ENCODE results near the gene CKS1B.
A peak's percentile ranks its signal among the peaks of the same experiment; 100 is the strongest.
"Not testable (repeated sequence)": the region's sequence is repeated elsewhere in the genome, so short reads cannot be mapped to it uniquely, and the experiment has no call there.

CKS1B gene

DNA sequence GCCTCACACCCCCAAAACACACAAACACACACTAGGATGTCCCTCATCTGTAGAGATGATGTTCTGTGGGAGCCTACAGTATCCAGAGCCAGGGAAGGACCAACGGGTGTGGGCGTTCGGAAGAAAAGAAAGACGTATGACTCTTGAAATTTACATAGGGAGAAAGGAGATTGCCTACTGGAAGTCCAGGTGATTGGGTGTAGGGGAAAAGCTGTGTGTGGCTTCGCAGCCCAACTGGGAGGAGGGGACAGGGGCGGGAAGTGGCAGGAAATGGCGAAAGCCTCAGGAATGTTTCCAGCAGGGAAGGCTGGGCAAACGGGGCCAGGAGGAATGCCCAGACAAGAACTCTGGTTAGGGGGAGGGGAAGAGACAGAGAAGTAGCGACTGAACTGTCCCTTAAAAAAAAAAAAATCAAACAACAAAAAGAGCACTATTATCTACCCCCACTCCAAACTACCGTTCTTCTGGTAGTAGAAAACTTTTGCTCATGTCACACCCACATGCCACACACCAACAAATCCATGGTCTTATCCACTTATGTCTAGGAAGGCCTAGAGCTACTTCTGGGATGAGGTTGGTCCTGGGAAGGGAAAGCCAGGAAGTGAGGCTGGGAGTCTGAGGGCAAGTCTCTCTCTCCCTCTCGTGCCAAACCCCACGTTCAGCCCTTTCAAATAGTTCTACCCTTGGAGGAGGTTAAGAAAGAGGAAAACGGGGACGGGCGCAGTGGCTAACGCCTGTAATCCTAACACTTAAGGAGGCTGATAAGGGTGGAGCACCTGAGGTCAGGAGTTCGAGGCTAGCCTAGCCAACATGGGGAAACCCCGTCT is 1.8 kb upstream of the CKS1B start:
- Histone ChIP-seq H3K36me3 (ENCODE audit: control insufficient read depth in 2 of 2, insufficient read depth in 2 of 2, low read length in 2 of 2) (peaks cover 10 to 25% of the 10 kb centered on the region in 2 donors), H3K27me3 (ENCODE audit: control insufficient read depth in 2 of 2, insufficient read depth in 2 of 2, low read length in 2 of 2) (no peaks in the 10 kb centered on the region), H3K27ac (ENCODE audit: low read depth in 2 of 2, low read length in 2 of 2) (peak overlapping the region; percentile 99), H3K4me1 (ENCODE audit: control insufficient read depth in 2 of 2, insufficient read depth in 2 of 2, low read length in 2 of 2) (peaks cover 31 to 40% of the 10 kb centered on the region in 2 donors), H3K9me3 (ENCODE audit: control insufficient read depth in 2 of 2, low read length in 2 of 2) (no peaks in the 10 kb centered on the region), H3K4me3 (ENCODE audit: low read length in 2 of 2) (peak overlapping the region; percentile 55 to 96), H3K9ac (ENCODE audit: low read depth in 1 of 2, low read length in 2 of 2) (peak overlapping the region; percentile 79 to 99)

DNA sequence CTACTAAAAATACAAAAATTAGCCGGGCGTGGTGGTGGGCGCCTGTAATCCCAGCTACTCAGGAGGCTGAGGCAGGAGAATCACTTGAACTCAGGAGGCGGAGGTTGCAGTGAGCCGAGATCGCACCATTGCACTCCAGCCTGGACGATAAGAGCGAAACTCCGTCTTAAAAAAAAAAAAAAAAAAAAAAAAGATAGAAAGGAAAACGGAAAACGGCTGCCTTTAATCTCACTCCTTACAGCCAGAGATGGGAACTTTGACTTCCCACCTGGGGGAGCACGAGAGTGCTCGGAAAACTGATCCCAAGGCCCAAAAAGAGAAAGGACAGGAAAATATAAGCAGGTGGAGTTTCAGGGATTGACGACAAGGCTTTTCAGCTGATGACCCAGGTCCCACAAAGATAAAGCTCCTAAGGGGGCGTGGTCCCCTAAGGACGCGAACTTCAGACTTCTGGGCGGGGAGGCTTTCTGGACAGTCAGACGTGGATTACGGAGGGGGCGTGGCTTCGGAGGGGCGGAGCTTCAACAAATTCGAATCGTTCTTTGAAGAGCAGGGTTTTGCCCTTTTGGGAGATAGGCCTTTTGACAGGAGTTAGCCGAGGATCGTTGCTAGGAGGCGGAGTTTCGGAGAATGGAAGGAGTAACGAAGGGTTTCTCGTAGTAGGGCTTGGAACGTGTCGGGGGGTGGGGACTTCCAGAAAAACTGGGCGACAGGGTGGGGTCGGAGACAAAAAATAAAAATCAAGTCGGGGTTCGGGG is 958 bp upstream of the CKS1B start:
- Histone ChIP-seq H3K27ac (ENCODE audit: low read depth in 2 of 2, low read length in 2 of 2) (peak overlapping the region; percentile 99), H3K4me1 (ENCODE audit: control insufficient read depth in 2 of 2, insufficient read depth in 2 of 2, low read length in 2 of 2) (peaks cover 31 to 40% of the 10 kb centered on the region in 2 donors), H3K27me3 (ENCODE audit: control insufficient read depth in 2 of 2, insufficient read depth in 2 of 2, low read length in 2 of 2) (no peaks in the 10 kb centered on the region), H3K4me3 (ENCODE audit: low read length in 2 of 2) (peak overlapping the region; percentile 96 to 97), H3K9ac (ENCODE audit: low read depth in 1 of 2, low read length in 2 of 2) (peak overlapping the region; percentile 79 to 99), H3K36me3 (ENCODE audit: control insufficient read depth in 2 of 2, insufficient read depth in 2 of 2, low read length in 2 of 2) (peaks cover 2 to 17% of the 10 kb centered on the region in 2 donors), H3K9me3 (ENCODE audit: control insufficient read depth in 2 of 2, low read length in 2 of 2) (no peaks in the 10 kb centered on the region)

DNA sequence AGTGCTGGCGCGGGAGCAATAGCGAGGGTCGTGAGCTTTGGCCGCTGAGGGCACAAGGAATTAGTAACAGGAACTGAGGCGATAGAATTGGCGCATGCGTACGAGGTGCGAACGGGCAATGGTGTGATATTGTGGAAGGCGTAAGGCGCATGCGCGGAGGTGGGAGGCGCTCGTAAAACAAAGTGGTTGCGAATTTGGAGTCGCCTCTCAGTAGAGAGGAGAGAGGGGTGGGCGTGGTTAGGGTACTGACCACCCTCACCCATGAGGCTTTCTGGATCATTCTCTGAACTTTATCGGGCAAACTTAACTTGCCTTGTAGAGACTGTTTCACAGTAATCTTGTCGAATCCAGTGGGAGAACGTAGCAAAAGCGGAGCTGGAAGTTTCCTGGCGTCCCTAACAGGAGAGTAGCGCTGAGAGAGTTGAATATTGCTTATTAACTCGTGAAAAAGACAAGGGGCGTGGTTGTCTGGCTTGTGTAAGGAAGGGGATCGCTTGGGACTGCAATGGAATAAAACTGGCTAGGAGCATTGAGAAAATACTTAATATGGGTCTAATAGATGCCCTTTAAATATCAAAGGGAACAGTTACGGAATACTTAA is 427 bp downstream of the CKS1B start:
- H3K4me3 ChIP-seq (ENCODE audit: low read length in 2 of 2): peak overlapping the region; percentile 76 to 96
- H3K36me3 ChIP-seq (ENCODE audit: control insufficient read depth in 2 of 2, insufficient read depth in 2 of 2, low read length in 2 of 2): peaks cover 0 to 7% of the 10 kb centered on the region in 2 donors
- H3K9me3 ChIP-seq (ENCODE audit: control insufficient read depth in 2 of 2, low read length in 2 of 2): no peaks in the 10 kb centered on the region
- peak overlapping the region; percentile 74 to 79 for H3K9ac ChIP-seq (ENCODE audit: low read depth in 1 of 2, low read length in 2 of 2)
- H3K4me1 ChIP-seq (ENCODE audit: control insufficient read depth in 2 of 2, insufficient read depth in 2 of 2, low read length in 2 of 2): peaks cover 31 to 40% of the 10 kb centered on the region in 2 donors
- H3K27me3 ChIP-seq (ENCODE audit: control insufficient read depth in 2 of 2, insufficient read depth in 2 of 2, low read length in 2 of 2): no peaks in the 10 kb centered on the region
- peak overlapping the region; percentile 88 to 92 for H3K27ac ChIP-seq (ENCODE audit: low read depth in 2 of 2, low read length in 2 of 2)

DNA sequence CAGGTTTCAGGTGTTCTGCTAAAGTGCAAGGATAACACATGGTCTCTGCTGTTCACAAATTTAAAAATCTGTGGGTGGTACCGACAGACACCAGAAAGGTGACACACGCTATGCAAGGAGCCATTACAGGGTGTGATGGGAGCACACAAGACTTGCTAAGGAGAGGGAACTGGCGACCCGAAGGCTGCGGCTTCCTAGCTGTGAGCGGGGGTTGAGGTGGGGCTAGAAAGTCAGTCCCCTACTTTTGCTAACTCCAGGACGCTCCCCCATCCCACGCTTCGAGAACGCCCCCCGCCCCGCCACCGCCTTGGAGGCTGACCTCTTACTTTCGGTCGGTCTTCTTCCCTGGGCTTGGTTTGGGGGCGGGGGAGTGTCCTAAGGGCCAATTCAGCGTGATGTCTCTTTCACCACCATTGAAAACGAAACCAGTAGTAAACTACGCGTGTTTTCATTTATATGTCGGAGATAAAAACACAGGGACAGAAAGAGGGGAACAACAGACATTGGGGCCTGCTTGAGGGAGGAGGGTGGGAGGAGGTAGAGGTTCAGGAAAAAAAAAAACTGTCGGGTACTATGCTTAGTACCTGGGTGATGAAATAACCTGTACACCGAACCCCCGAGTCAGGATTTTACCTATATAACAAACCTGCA is 1.1 kb downstream of the CKS1B start:
- Histone ChIP-seq H3K27ac (ENCODE audit: low read depth in 2 of 2, low read length in 2 of 2) (peak overlapping the region; percentile 88 to 92), H3K36me3 (ENCODE audit: control insufficient read depth in 2 of 2, insufficient read depth in 2 of 2, low read length in 2 of 2) (peaks cover 0 to 5% of the 10 kb centered on the region in 2 donors), H3K27me3 (ENCODE audit: control insufficient read depth in 2 of 2, insufficient read depth in 2 of 2, low read length in 2 of 2) (no peaks in the 10 kb centered on the region), H3K4me1 (ENCODE audit: control insufficient read depth in 2 of 2, insufficient read depth in 2 of 2, low read length in 2 of 2) (peaks cover 31 to 36% of the 10 kb centered on the region in 2 donors), H3K9ac (ENCODE audit: low read depth in 1 of 2, low read length in 2 of 2) (peak overlapping the region; percentile 74 to 79), H3K4me3 (ENCODE audit: low read length in 2 of 2) (peak overlapping the region; percentile 76 to 96), H3K9me3 (ENCODE audit: control insufficient read depth in 2 of 2, low read length in 2 of 2) (no peaks in the 10 kb centered on the region)

DNA sequence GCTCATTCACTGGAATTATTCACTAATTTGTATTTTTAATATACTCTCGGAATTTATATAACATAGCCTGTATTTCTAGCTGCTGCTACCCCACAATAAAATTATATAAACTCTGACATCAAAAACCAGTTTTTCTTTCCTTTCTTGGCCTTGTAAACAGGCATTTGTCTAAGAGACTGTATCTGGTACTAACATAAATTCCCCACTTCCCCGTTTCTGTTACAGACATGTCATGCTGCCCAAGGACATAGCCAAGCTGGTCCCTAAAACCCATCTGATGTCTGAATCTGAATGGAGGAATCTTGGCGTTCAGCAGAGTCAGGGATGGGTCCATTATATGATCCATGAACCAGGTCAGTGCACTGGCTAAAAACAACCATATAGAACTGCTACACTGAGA is 3.3 kb downstream of the CKS1B start:
- H3K27me3 ChIP-seq (ENCODE audit: control insufficient read depth in 2 of 2, insufficient read depth in 2 of 2, low read length in 2 of 2); H3K36me3 ChIP-seq (ENCODE audit: control insufficient read depth in 2 of 2, insufficient read depth in 2 of 2, low read length in 2 of 2); H3K27ac ChIP-seq (ENCODE audit: low read depth in 2 of 2, low read length in 2 of 2); H3K9me3 ChIP-seq (ENCODE audit: control insufficient read depth in 2 of 2, low read length in 2 of 2); H3K9ac ChIP-seq (ENCODE audit: low read depth in 1 of 2, low read length in 2 of 2); H3K4me3 ChIP-seq (ENCODE audit: low read length in 2 of 2): not testable (repeated sequence)
- H3K4me1 ChIP-seq (ENCODE audit: control insufficient read depth in 2 of 2, insufficient read depth in 2 of 2, low read length in 2 of 2): peaks cover 17 to 19% of the 10 kb centered on the region in 2 donors

DNA sequence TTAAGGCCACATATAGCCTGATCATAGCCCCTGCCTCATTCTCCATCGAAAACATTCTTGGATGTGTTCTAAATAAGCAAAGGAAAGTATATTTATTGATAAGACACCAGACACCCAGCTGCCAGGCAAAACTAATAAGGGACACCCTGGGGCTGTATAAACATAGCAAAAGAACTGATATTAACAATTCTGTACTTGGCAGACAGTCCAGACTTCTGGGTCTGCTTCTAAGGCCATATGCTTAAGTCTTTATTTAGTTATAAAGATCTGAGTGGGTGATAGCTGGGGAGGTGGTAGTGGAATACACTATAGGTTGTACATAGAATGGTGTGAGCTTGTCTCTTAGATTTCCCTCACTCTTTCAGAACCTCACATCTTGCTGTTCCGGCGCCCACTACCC is 3.9 kb downstream of the CKS1B start:
- Histone ChIP-seq H3K4me3 (ENCODE audit: low read length in 2 of 2) (no peak overlapping the region), H3K36me3 (ENCODE audit: control insufficient read depth in 2 of 2, insufficient read depth in 2 of 2, low read length in 2 of 2) (no peaks in the 10 kb centered on the region), H3K27ac (ENCODE audit: low read depth in 2 of 2, low read length in 2 of 2) (no peak overlapping the region), H3K9me3 (ENCODE audit: control insufficient read depth in 2 of 2, low read length in 2 of 2) (no peaks in the 10 kb centered on the region), H3K9ac (ENCODE audit: low read depth in 1 of 2, low read length in 2 of 2) (no peak overlapping the region), H3K4me1 (ENCODE audit: control insufficient read depth in 2 of 2, insufficient read depth in 2 of 2, low read length in 2 of 2) (peaks cover 13% of the 10 kb centered on the region in 2 donors), H3K27me3 (ENCODE audit: control insufficient read depth in 2 of 2, insufficient read depth in 2 of 2, low read length in 2 of 2) (no peaks in the 10 kb centered on the region)

DNA sequence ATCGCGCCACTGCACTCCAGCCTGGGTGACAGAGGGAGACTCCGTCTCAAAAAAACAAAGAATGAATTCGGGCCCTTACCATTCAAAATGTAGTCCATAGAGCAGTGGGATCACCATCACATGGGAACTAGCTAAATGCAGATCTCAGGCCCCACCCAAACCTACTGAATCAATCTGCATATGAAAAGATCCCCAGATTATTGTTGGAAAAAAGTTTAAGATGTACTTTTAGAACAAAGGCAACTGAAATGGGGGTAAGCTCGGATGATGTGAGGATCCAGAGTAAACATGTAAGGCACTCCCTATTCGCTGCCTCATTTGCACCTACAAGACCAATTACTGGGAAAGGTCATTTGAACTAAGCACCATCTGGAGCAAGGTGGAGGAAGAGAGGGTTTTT is 7.9 kb downstream of the CKS1B start:
- H3K27me3 ChIP-seq (ENCODE audit: control insufficient read depth in 2 of 2, insufficient read depth in 2 of 2, low read length in 2 of 2): no peaks in the 10 kb centered on the region
- no peaks in the 10 kb centered on the region for H3K9me3 ChIP-seq (ENCODE audit: control insufficient read depth in 2 of 2, low read length in 2 of 2)
- peaks cover 0 to 2% of the 10 kb centered on the region in 2 donors for H3K36me3 ChIP-seq (ENCODE audit: control insufficient read depth in 2 of 2, insufficient read depth in 2 of 2, low read length in 2 of 2)
- H3K4me1 ChIP-seq (ENCODE audit: control insufficient read depth in 2 of 2, insufficient read depth in 2 of 2, low read length in 2 of 2): peaks cover 15% of the 10 kb centered on the region in 2 donors
- H3K27ac ChIP-seq (ENCODE audit: low read depth in 2 of 2, low read length in 2 of 2): peak overlapping the region in 1 of 2 donors; percentile 26
- peak overlapping the region; percentile 49 to 99 for H3K4me3 ChIP-seq (ENCODE audit: low read length in 2 of 2)
- peak overlapping the region; percentile 31 to 43 for H3K9ac ChIP-seq (ENCODE audit: low read depth in 1 of 2, low read length in 2 of 2)

DNA sequence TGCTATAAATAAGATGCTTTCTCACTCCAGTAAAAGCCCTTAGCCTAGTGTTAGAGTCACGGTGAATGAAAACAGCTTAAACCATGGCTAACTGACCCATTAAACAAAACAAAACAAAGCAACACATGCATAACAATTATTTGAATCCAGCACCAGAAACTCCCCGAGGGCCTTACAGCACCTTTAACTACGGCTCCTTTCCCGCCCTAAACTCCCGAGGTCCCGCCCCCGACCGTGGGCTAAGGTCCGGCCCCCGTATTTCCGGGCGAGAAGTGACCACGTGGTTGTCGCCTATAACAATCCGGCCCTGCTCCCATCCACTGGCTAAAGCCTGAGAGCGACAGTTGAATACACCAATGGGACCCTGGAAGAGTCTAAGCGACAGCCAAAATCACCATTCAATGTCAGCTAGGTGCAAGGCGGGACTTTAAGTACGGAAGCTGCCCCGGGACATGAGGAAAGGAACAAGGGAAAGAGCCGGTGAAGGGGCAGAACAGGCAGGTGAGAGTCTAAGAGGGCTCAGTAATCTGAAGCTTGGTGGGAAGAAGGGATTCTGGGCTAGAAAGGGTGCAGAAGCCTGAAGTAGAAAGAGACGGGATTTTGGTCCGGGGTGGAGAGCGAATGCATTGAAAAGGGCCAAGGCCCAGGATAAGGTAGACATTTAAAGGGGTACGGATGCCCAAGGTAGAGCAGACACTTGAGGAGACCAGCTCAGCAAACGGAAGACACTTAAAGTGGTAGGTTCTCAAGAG is 8.6 kb downstream of the CKS1B start, which contains the start of gene FLAD1:
FLAD1 (plus strand) TSS at position 448 of the 752 bp plus-strand sequence. CDS start 351 bp downstream, outside the sequence.
- no peaks in the 10 kb centered on the region for H3K9me3 ChIP-seq (ENCODE audit: control insufficient read depth in 2 of 2, low read length in 2 of 2)
- peaks cover under 1 to 9% of the 10 kb centered on the region in 2 donors for H3K36me3 ChIP-seq (ENCODE audit: control insufficient read depth in 2 of 2, insufficient read depth in 2 of 2, low read length in 2 of 2)
- H3K9ac ChIP-seq (ENCODE audit: low read depth in 1 of 2, low read length in 2 of 2): peak within 1 kb of the TSS; percentile 76 to 92
- peaks cover 15% of the 10 kb centered on the region in 2 donors for H3K4me1 ChIP-seq (ENCODE audit: control insufficient read depth in 2 of 2, insufficient read depth in 2 of 2, low read length in 2 of 2)
- H3K4me3 ChIP-seq (ENCODE audit: low read length in 2 of 2): peak within 1 kb of the TSS; percentile 83 to 99
- peak within 1 kb of the TSS; percentile 53 to 66 for H3K27ac ChIP-seq (ENCODE audit: low read depth in 2 of 2, low read length in 2 of 2)
- H3K27me3 ChIP-seq (ENCODE audit: control insufficient read depth in 2 of 2, insufficient read depth in 2 of 2, low read length in 2 of 2): no peaks in the 10 kb centered on the region

DNA sequence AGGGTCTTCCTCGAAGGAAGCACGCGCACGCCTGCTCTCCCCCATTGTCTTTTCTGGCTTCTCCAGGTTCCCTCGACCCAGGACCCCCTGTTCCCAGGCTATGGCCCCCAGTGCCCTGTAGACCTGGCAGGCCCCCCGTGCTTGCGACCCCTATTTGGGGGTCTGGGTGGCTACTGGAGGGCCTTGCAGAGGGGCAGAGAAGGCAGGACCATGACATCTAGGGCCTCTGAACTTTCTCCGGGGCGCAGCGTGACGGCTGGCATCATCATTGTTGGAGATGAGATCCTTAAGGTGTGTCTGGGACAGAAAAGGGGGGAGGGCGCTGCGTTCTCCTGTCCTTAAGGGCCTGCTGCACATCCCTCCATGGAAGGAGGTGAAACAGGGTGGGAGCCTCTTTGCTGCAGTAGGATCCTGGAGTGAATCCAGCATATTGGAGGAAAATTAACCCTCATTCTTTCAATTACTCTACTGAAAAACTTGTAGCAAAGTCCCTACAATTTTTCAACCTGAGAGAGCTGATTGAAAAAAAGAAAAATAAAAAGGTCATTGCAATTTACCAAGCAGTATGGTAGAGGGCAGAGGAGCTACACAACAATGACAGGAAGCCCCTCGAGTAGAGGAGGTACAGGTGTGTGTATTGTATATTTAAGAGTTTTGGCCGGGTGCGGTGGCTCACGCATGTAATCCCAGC is 9.4 kb downstream of the CKS1B start:
- Histone ChIP-seq H3K9me3 (ENCODE audit: control insufficient read depth in 2 of 2, low read length in 2 of 2) (no peaks in the 10 kb centered on the region), H3K4me1 (ENCODE audit: control insufficient read depth in 2 of 2, insufficient read depth in 2 of 2, low read length in 2 of 2) (peaks cover 15% of the 10 kb centered on the region in 2 donors), H3K27ac (ENCODE audit: low read depth in 2 of 2, low read length in 2 of 2) (peak overlapping the region; percentile 53 to 66), H3K9ac (ENCODE audit: low read depth in 1 of 2, low read length in 2 of 2) (peak overlapping the region; percentile 76 to 92), H3K27me3 (ENCODE audit: control insufficient read depth in 2 of 2, insufficient read depth in 2 of 2, low read length in 2 of 2) (no peaks in the 10 kb centered on the region), H3K4me3 (ENCODE audit: low read length in 2 of 2) (peak overlapping the region; percentile 83 to 99), H3K36me3 (ENCODE audit: control insufficient read depth in 2 of 2, insufficient read depth in 2 of 2, low read length in 2 of 2) (peaks cover 5 to 17% of the 10 kb centered on the region in 2 donors)

Measured in mucosa of rectum (tissue), 2 donors.